ENCODE data around the gene TMEM59L.

The TMEM59L gene

GRCh38 chr19:18660051-18660910 lies 47.6 kb downstream of the TMEM59L start:
- DNase-seq = no peak

- no peak for DNase-seq
Observed at GRCh38 chr19:18660939-18661670, 48.4 kb downstream of the TMEM59L start.

- DNase-seq = no peak
Observed at GRCh38 chr19:18662972-18663732, 50.5 kb downstream of the TMEM59L start.

- DNase-seq = no peak
Observed at GRCh38 chr19:18663940-18664530, 51.4 kb downstream of the TMEM59L start.

GRCh38 chr19:18665771-18666202 lies 53.1 kb downstream of the TMEM59L start:
- no peak for DNase-seq

- DNase-seq = no peak
Observed at GRCh38 chr19:18666317-18666716, 53.6 kb downstream of the TMEM59L start.

- no peak for DNase-seq
Observed at GRCh38 chr19:18666784-18667183, 54.1 kb downstream of the TMEM59L start.

GRCh38 chr19:18667531-18668251 lies 55.0 kb downstream of the TMEM59L start:
- no peak for DNase-seq

- no peak for DNase-seq
Observed at GRCh38 chr19:18668252-18668631, 55.6 kb downstream of the TMEM59L start.

- DNase-seq = no peak
Observed at GRCh38 chr19:18668744-18669523, 56.3 kb downstream of the TMEM59L start.

- DNase-seq = no peak
Observed at GRCh38 chr19:18669524-18669817, 56.8 kb downstream of the TMEM59L start.

- no peak for DNase-seq
Observed at GRCh38 chr19:18669883-18670282, 57.2 kb downstream of the TMEM59L start.

- DNase-seq = no peak
Observed at GRCh38 chr19:18670312-18670711, 57.6 kb downstream of the TMEM59L start.
